Ascending aorta (tissue), 2 donors: ENCODE measurements around the gene TGFBR3. TPM values are rescaled to one million over a fixed set of nuclear protein-coding genes. Genes with fewer than 3 reads are reported as not detected.

Experiments used
- DNase-seq, 2 donors: peaks; one replicate each; pipeline ENCODE4 v3.0.0-alpha.2; 2019; ENCODE audit warnings: low spot score in 2 of 2
- H3K27ac ChIP-seq, 2 donors: fragments of 200-600 bp; sonication (generic); one replicate each; pipeline ENCODE4 v1.5.1; 2016 to 2017; ENCODE audit warnings: mild to moderate bottlenecking in 1 of 2
- H3K27me3 ChIP-seq: fragments of 200-600 bp; sonication (generic); one replicate; pipeline ENCODE4 v1.5.1; 2017
- H3K36me3 ChIP-seq, 2 donors: fragments of 200-600 bp; sonication (generic); one replicate each; pipeline ENCODE4 v1.5.1; 2016
- H3K4me1 ChIP-seq, 2 donors: fragments of 200-600 bp; sonication (generic); one replicate each; pipeline ENCODE4 v1.5.1; 2016 to 2017; ENCODE audit warnings: mild to moderate bottlenecking in 1 of 2
- H3K4me3 ChIP-seq, 2 donors: fragments of 200-600 bp; sonication (generic); one replicate each; pipeline ENCODE4 v1.5.1; 2016 to 2017; ENCODE audit warnings: mild to moderate bottlenecking in 1 of 2
- H3K9me3 ChIP-seq, 2 donors: fragments of 200-600 bp; sonication (generic); one replicate each; pipeline ENCODE4 v1.5.1; 2016
- CTCF ChIP-seq, 3 experiments: fragments of 200-600 bp in 2 of 3; fragments of 450-650 bp in 1 of 3; sonication (generic) in 2 of 3; IDR thresholded peaks; one replicate each; pipeline ENCODE4 v1.5.1; 2016 to 2019; ENCODE audit warnings: antibody characterized with exemption in 3 of 3, mild to moderate bottlenecking in 1 of 3, moderate library complexity in 1 of 3
- intact Hi-C: fragments of 100-400 bp; cut with DNase I; formaldehyde crosslinking; loops from one replicate; pipeline ENCODE4 v1.15.1; 2023
- total RNA-seq: library from RNA; depleted of rRNA; stranded (reverse); fragments of >200 nt; gene quantifications from one replicate; pipeline ENCODE4 v1.1.0, GENCODE V29; 2016

The TGFBR3 gene
- total RNA-seq, 1 donor from 2014 or later, result 127 TPM

- Histone ChIP-seq H3K27me3 (no peaks in the 10 kb centered on the region), H3K4me3 (no peak overlapping the region), H3K36me3 (no peaks in the 10 kb centered on the region), H3K9me3 (no peaks in the 10 kb centered on the region), H3K4me1 (no peaks in the 10 kb centered on the region), H3K27ac (no peak overlapping the region)
- no peak for TF ChIP-seq CTCF (IDR thresholded peaks at IDR 0.05)
- intact Hi-C loops, result no loop called here
- DNase-seq, result no peak
Measured at GRCh38 chr1:91640877-91641526, 244.9 kb downstream of the TGFBR3 start.

GRCh38 chr1:91637539-91637994 is 248.4 kb downstream of the TGFBR3 start:
- no peaks in the 10 kb centered on the region for H3K36me3 ChIP-seq
- no peaks in the 10 kb centered on the region for H3K9me3 ChIP-seq
- no peak overlapping the region for H3K4me3 ChIP-seq
- no peaks in the 10 kb centered on the region for H3K27me3 ChIP-seq
- DNase-seq, result no peak
- intact Hi-C loops, result no loop called here
- H3K4me1 ChIP-seq, result no peaks in the 10 kb centered on the region
- H3K27ac ChIP-seq, result no peak overlapping the region
- TF ChIP-seq CTCF (IDR thresholded peaks at IDR 0.05), result no peak

GRCh38 chr1:91635763-91636162 is 250.2 kb downstream of the TGFBR3 start:
- Histone ChIP-seq H3K36me3 (no peaks in the 10 kb centered on the region), H3K4me3 (no peak overlapping the region), H3K27me3 (no peaks in the 10 kb centered on the region), H3K9me3 (no peaks in the 10 kb centered on the region), H3K4me1 (no peaks in the 10 kb centered on the region), H3K27ac (no peak overlapping the region)
- no peak for TF ChIP-seq CTCF (IDR thresholded peaks at IDR 0.05)
- DNase-seq, result no peak
- intact Hi-C loops, result no loop called here

- H3K9me3 ChIP-seq, result no peaks in the 10 kb centered on the region
- H3K4me1 ChIP-seq, result no peaks in the 10 kb centered on the region
- no peaks in the 10 kb centered on the region for H3K36me3 ChIP-seq
- intact Hi-C loops, result no loop called here
- no peaks in the 10 kb centered on the region for H3K27me3 ChIP-seq
- no peak for TF ChIP-seq CTCF (IDR thresholded peaks at IDR 0.05)
- H3K27ac ChIP-seq, result no peak overlapping the region
- DNase-seq, result no peak
- H3K4me3 ChIP-seq, result no peak overlapping the region
Measured at GRCh38 chr1:91633438-91633837, 252.5 kb downstream of the TGFBR3 start.

- H3K9me3 ChIP-seq, result no peaks in the 10 kb centered on the region
- intact Hi-C loops, result no loop called here
- no peaks in the 10 kb centered on the region for H3K36me3 ChIP-seq
- TF ChIP-seq CTCF (IDR thresholded peaks at IDR 0.05), result no peak
- no peaks in the 10 kb centered on the region for H3K4me1 ChIP-seq
- H3K27ac ChIP-seq, result no peak overlapping the region
- no peak for DNase-seq
- no peak overlapping the region for H3K4me3 ChIP-seq
- no peaks in the 10 kb centered on the region for H3K27me3 ChIP-seq
Measured at GRCh38 chr1:91631718-91632330, 254.1 kb downstream of the TGFBR3 start.
